ENCODE data around the gene GNAS. TPM values are rescaled to one million over a fixed set of nuclear protein-coding genes. Genes with fewer than 3 reads are reported as not detected.

The GNAS gene
- total and polyA plus RNA-seq, 10 donors, result 722 to 854 (median 770) TPM

DNA sequence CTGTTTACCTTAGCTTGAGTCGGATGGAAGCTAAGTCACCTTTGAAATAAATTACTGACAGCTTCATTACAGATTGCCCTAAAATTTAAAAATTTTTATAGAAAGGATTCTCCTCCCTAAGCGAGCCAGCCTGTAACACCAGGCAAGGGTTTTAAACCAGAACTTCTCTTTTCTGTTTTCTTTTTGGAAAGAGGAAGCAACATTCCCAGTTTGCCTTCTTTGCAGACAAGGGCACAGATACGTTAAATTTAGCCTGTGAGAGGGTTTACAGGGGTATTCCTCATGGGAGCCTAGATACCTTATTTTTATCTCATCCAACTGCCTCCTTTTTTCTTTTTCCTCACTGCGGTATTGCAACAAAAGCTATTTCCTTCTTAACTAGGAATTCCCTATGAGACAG is 45.0 kb downstream of the GNAS start:
- no peak for TF ChIP-seq POLR2AphosphoS5 (IDR thresholded peaks at IDR 0.05)
- TF ChIP-seq CTCF (IDR thresholded peaks at IDR 0.05 in 8 of 11, conservative IDR thresholded peaks at IDR 0.05 in 3 of 11), result no peak
- no peak for TF ChIP-seq POLR2A (IDR thresholded peaks at IDR 0.05)
- H3K4me3 ChIP-seq, result no peak overlapping the region
- H3K4me1 ChIP-seq, result peaks cover 60 to 100% (median 88%) of the 10 kb centered on the region in 6 donors
- peaks cover 0 to 70% (median 10%) of the 10 kb centered on the region in 6 donors for H3K36me3 ChIP-seq
- WGBS, 5 donors, result 40 to 54% (median 47%) methylated on average over 4 of the region's 4 CpGs
- H3K27me3 ChIP-seq (replicated peaks in 1 of 7), result no peaks in the 10 kb centered on the region
- intact Hi-C loops (cut with DNase I; ENCODE audit: low total_unique reads), result loop anchor here (10.0 kb wide), 1 partner anchor 107 kb away; the partner anchor contains the start of gene CTSZ
- peak overlapping the region in 5 of 8 donors; percentile 19 to 44 (median 37) for H3K27ac ChIP-seq
- DNase-seq, result no peak
- H3K9me3 ChIP-seq, result no peaks in the 10 kb centered on the region

DNA sequence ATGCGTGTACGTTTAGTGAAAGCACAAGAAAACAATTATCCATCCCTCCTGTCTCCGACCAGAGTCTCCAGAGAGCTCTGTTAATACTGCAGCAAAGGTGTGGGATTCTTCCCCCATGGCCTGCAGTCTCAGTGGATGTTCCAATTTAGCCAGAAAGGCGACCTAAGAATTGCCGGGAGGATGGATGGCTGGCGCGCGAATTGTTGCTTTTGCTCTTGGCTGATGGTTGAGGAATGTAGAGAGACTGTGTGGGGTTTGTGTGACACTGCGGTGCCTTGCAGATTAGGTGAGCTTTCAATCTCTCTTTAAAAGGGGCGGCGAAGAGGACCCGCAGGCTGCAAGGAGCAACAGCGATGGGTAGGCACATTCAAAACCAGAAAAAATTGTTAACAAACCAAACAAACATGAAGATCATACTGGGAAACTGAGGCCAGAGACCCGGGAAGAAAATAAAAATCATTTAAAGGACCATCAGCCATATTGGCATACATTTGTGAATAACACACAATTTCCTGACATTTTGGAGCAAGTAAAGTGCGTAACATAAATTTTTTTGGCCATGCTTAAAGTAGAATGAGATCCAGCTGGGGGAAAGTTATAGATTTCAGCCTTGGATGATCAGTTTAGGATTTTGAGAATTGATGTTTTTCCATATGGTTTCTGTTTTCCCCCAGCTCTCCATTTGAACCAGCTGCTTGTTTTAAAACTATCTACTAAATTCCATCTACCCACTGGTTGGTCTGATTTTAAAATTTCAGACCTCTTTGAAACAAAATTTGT is 46.3 kb downstream of the GNAS start:
- H3K4me3 ChIP-seq, result no peak overlapping the region
- peak overlapping the region in 2 of 8 donors; percentile 21 to 37 for H3K27ac ChIP-seq
- no peak for DNase-seq
- TF ChIP-seq CTCF (IDR thresholded peaks at IDR 0.05 in 8 of 11, conservative IDR thresholded peaks at IDR 0.05 in 3 of 11) (no peak), POLR2AphosphoS5 (IDR thresholded peaks at IDR 0.05) (no peak), POLR2A (IDR thresholded peaks at IDR 0.05) (no peak)
- H3K36me3 ChIP-seq, result peaks cover 0 to 83% (median 18%) of the 10 kb centered on the region in 6 donors
- no peaks in the 10 kb centered on the region for H3K9me3 ChIP-seq
- WGBS, 5 donors, result 81 to 89% (median 86%) methylated on average over 15 of the region's 15 CpGs
- peaks cover 50 to 100% (median 83%) of the 10 kb centered on the region in 6 donors for H3K4me1 ChIP-seq
- intact Hi-C loops (cut with DNase I; ENCODE audit: low total_unique reads), result loop anchor here (10.0 kb wide), 1 partner anchor 106 kb away; the partner anchor contains the start of gene CTSZ
- no peaks in the 10 kb centered on the region for H3K27me3 ChIP-seq (replicated peaks in 1 of 7)

DNA sequence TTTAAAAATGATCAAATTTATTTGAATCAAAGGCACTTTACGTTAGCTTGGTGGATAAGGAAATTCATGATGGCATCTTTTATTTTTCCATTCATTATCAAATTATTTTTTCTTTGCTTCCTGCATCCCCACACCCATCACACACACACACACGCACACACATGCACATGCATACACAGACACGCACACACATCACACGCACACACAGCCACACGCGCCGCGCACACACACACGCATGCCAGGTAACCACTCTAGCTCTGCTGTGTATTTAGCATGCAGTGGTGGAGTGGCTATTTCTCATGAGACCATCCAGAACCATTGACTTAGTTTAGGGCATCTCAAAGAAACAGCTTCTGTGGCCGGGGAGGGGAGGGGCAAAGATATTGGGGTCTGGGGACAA is 47.0 kb downstream of the GNAS start:
- Histone ChIP-seq H3K27me3 (replicated peaks in 1 of 7) (no peaks in the 10 kb centered on the region), H3K4me1 (peaks cover 43 to 100% (median 77%) of the 10 kb centered on the region in 6 donors), H3K4me3 (no peak overlapping the region), H3K36me3 (peaks cover 3 to 90% (median 24%) of the 10 kb centered on the region in 6 donors), H3K9me3 (no peaks in the 10 kb centered on the region), H3K27ac (no peak overlapping the region)
- intact Hi-C loops (cut with DNase I; ENCODE audit: low total_unique reads), result loop anchor here (10.0 kb wide), 1 partner anchor 105 kb away; the partner anchor contains the start of gene CTSZ
- 85 to 95% (median 89%) methylated on average over 10 of the region's 10 CpGs for whole genome bisulfite sequencing, 5 donors
- DNase-seq, result no peak
- TF ChIP-seq CTCF (IDR thresholded peaks at IDR 0.05 in 8 of 11, conservative IDR thresholded peaks at IDR 0.05 in 3 of 11) (no peak), POLR2A (IDR thresholded peaks at IDR 0.05) (no peak), POLR2AphosphoS5 (IDR thresholded peaks at IDR 0.05) (peak; percentile 16 to 51 (median 35))

DNA sequence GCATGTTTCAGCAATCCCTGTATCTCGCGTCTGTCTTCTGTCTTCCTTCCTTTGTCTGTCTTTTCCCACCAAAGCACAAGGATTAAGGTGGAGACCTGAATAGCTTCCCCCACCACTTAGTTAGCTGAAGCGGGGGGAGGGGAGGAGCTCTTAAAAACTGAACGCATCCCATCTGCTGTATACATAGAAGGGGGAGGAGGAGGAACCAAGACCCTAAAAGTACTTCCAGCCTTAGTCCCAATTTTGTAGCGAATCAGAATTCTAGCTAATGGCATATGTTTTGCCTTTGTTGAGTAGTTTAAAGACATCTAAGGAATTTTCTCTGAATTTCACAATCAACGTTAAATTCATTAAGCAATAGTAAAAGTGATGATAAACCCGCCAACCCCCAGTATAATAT is 47.9 kb downstream of the GNAS start:
- Histone ChIP-seq H3K9me3 (no peaks in the 10 kb centered on the region), H3K27ac (no peak overlapping the region), H3K4me3 (no peak overlapping the region), H3K36me3 (peaks cover 3 to 99% (median 33%) of the 10 kb centered on the region in 6 donors), H3K4me1 (peaks cover 34 to 99% (median 71%) of the 10 kb centered on the region in 6 donors), H3K27me3 (replicated peaks in 1 of 7) (no peaks in the 10 kb centered on the region)
- intact Hi-C loops (cut with DNase I; ENCODE audit: low total_unique reads), result loop anchor here (10.0 kb wide), 1 partner anchor 74 kb away; no protein-coding TSS in a partner anchor
- 65 to 72% (median 68%) methylated on average over 7 of the region's 7 CpGs for WGBS, 5 donors
- no peak for DNase-seq
- TF ChIP-seq CTCF (IDR thresholded peaks at IDR 0.05 in 8 of 11, conservative IDR thresholded peaks at IDR 0.05 in 3 of 11), result no peak
